Stimulated activated CD8-positive, alpha-beta memory T cell treated with anti-CD3 and anti-CD28 coated beads, Interleukin-4, amount 100 ng/mL, for 4 hours (primary cell): Measurements from ENCODE around the gene IQSEC3.
"Not testable (repeated sequence)": the region's sequence is repeated elsewhere in the genome, so short reads cannot be mapped to it uniquely, and the experiment has no call there.

Experiments
- DNase-seq, 2 donors: peaks; one replicate each; pipeline ENCODE4 v3.0.0-alpha.2; 2020; ENCODE audit warnings: low read depth in 2 of 2, low spot score in 1 of 2

Gene IQSEC3

DNA sequence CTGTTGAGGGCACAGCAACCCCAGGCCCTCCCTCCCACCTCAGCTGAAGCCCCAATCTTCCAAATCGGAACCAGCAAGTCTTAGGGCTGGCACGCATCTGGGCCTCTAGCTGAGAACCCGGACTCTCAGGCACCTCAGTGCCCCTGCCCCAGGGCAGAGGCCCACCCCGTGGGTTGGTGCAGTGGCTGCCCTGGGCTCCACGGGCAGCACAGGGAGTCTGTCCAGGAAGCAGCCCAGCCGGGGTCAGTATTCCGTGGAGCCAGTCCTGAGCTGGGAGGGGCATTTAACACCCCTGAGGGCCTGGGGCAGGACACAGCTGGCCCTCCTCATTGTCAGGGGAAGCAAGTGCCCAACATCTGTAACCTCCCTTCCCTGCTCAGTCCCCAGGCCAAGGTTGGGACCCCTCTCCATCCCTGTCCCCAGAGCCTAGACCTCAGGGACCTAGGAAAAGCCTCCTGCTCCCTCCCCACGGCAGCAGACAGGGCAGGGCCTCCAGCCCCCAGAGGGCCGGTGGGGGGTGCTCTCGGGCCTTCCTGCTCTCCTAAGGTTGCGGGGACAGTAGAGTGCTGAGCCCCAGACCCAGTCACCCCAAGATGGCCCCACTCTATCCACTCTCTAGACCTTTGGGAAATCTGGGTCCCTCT, 110.9 kb downstream of the IQSEC3 start:
- no peak for DNase-seq

DNA sequence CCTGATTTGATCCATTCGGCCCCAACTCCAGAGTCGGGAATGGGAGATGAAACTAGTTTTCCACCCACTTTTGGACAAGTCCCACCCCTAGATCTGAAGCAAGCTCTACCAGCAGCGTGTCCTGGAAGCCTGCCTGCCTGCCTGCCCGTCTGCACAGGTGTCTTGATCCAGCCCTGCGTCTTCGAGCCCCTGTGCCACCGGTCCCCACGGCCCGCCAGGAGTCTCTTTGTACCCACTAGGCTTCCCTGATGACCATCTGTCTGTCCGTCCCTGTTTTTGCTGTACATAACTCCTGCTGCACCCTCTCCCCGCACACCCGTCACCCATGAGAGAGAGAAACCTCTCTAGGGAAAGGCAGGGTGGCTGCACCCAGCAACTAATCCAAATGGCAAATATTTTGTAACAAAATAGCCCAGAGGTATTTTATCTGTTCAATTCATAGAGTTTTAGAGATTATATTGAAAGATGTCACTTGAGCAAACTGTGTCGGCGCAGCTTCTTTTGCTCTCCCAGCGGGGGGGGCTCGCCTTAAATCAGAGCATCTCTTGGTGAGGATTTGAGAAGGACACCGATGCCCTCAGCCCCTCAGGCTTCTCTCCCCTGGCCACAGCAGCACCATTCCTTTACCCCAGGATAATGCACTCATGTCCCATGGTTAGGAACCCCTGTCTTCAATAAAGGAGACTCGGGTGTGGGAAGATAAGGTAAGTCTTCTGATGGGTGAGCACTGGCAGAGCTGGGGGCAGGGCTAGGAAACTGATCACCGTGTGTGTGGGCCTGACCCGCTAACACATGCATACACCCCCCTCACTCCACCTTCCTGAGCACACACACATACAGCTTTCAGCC, 111.6 kb downstream of the IQSEC3 start:
- DNase-seq = no peak

DNA sequence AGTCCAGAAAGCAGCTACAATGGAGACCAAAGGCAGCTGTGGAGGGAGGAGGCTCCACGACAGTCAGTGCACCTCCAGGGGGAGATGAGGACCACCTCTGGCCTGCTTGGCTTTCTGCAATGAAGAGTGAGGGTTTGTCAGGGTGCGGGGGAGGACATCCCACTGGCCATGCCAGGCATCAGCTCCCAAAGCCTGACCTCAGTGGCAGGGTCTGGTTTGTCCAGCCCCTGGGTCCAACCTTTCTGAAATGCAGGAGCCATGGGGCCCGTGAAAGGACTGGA, 112.2 kb downstream of the IQSEC3 start:
- no peak for DNase-seq

DNA sequence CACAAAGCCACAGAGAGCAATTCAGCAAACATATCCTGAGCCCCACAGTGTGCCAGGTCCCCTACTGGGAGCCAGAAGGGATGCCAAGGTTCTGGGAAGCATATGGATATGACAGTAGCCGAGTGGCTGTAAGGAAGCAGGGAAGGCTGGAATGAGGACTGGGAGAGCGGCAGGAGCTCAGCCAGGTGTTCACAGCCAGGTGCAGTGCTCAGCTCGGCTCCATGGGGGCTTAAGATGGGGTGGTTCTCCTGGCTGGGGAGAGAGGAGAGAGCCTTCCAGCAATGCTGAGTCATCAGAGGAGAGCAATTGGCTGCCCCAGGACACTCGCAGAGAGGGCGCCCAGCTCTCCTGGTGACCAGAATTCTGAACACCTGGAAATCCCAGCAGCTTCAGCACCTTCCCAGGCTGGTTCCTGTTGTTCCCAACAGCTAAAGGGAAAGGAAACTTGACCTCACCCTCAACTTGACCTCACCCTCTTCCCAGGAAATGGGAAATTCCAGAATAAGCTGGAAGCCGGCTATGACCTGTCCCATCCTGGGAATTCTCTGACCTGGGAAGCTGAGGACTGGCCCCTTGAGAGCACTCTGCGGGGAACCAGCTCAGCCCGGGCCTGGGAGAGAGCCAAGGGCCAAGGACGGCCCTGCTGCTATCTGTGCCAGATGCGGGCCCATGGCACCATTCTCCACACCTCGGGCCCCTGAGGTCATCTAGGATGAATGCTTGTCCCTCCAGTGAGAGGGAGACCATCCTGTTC, 112.7 kb downstream of the IQSEC3 start:
- DNase-seq = no peak

- DNase-seq = no peak
These were observed 113.3 kb downstream of the IQSEC3 start for GRCh38 chr12:179885-180284.

- DNase-seq = no peak
These were observed 113.9 kb downstream of the IQSEC3 start for GRCh38 chr12:180445-180844.

GRCh38 chr12:181921-182320, 115.4 kb downstream of the IQSEC3 start:
- no peak for DNase-seq

- DNase-seq = no peak
These were observed 115.9 kb downstream of the IQSEC3 start for GRCh38 chr12:182381-182892.

DNA sequence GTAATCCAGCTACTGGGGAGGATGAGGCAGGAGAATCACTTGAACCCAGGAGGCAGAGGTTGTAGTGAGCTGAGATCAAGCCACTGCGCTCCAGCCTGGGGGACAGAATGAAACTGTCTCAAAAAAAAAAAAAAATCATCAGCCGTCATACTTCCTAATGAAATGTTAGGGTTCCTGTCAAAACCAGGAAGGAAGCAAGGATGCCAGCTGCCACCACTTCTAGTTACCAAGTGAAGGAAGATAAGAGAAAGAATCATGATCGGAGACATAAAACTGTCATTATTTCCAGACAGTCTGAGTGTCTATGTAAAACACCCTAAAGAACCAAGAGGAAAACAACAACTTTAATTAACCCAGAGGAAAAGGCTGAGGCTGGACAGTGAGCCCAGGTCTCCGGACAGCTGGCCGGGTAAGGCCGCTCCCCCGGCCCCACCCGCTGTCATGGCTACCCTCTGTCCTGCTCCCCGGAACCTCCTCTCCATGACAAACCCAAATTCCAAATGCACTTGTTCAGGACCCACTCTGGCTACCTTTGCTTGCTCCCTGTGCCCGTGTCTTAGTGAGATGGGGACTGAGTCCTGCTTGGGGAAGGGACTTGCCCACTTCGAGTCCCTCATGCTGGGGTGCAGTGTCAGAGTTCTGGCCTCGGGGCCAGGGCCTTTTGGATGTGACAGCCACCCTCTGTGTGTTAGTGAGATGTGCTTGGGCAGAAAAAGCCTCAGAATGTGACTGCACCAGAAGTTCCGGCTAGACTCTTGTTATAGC, 118.4 kb downstream of the IQSEC3 start:
- DNase-seq = no peak

GRCh38 chr12:185576-185955, 119.0 kb downstream of the IQSEC3 start:
- no peak for DNase-seq

DNA sequence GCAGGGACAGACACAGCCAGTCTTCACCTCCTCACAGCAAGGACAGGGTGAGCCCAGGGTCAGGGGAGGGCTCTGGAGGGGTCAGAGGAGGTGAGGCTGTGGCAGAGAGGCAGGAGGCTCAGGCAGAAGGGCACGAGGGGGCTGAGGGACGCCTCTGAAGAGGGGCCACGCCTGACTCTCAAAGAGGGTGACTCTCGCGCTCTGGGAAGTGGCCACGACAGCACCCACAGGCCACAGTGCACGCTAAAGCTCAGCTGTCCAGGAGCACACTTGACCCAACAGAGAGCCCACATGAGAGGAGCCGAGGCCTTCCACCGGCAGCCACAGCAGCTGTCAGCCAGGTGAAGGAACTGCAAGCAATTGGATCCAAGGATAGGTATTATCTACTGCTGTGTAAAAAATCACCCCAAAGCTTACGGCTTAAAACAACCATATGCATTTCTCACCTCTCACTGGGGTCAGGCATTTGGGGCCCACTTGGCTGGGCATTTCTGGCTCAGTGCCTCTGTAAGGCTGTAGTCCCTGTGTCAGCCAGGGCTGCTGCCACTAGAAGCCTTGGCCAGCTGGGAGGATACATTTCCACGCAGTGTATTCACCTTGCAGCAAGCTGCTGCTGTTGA, 119.5 kb downstream of the IQSEC3 start:
- DNase-seq = no peak

- DNase-seq = not testable (repeated sequence)
These were observed 121.7 kb downstream of the IQSEC3 start for GRCh38 chr12:187986-188909.

DNA sequence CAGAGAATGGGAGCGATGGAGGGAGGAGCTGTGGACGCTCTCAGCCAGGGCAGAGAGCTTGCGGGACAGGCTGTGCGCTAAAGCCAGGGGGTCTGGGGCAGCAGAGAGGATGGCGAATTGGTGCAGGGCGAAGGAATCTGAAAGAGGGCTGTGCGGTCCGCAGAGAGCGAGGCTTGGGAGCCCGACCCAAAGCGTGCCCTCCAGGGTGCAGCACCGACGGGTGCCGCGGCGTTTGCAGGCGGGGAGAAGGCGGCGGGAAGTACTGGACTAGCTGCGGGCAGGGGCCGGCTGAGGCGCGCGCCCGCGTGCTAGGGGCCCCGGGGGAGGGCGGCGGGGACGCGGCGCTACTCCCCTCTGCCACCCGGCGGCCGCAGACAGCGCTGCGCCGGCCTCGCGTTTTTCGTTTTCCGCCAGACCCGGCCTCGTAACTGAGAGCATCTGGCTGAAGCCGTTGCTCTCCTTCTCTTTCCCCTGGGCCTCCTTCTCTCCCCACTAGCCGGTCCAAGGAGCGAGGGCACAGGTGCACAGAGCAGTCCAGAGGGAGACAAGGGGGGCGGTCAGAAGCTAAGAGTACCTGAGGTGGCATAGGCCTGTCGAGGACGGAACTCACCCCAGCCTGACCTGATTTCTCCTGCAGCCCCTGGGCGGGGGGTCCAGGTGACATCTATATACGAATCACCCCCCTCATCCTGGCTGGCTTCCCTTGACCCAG, 122.5 kb downstream of the IQSEC3 start:
- no peak for DNase-seq

- no peak for DNase-seq
These were observed 123.0 kb downstream of the IQSEC3 start for GRCh38 chr12:189622-189962.

- no peak for DNase-seq
These were observed 124.3 kb downstream of the IQSEC3 start for GRCh38 chr12:190881-191280.

- DNase-seq = no peak
These were observed 125.0 kb downstream of the IQSEC3 start for GRCh38 chr12:191541-191940.

DNA sequence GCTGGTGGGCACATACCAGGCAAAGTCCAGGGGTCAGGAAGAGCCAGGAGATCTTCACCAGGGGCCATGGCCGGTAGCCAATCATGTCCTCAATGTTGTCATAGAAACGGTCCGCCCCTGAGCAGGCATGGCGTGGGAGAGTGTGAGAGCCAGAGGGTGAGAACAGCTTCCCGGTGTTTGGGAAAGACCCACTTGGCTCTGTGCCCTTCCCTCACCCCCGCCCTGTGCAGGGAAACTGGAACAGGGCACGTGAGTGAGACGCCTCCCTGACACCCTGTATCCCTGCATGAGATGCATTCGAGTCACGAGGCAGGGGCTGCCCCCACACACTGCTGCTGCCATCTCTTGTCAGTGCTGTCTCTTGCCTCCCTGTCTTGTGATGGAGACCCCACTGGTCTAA, 126.7 kb downstream of the IQSEC3 start:
- no peak for DNase-seq

- DNase-seq = no peak
These were observed 127.7 kb downstream of the IQSEC3 start for GRCh38 chr12:194276-194675.

DNA sequence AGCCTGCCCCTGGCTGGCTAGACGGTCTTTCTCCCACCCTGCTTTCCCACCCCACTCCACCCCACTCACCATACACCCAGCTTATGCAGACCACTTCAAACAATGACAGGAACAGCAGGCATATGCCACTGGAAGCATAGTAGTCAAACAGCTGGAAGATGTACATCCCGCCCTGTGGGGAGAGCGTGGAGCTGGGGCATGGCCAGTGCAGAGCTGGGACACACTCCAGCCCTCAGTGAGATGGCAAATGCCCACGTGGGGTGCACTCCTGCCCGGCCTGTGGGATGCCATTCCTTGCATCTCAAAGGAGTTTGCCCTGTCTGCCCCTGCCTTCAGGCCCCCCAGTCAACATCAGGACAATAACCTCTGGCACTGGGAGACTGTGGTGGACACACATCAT, 128.6 kb downstream of the IQSEC3 start:
- no peak for DNase-seq
